DOHH2 (cell line): ENCODE data around the gene MUSTN1.

Experiments used
- H3F3A ChIP-seq: fragments of 200-600 bp; sonication (generic), shearing (Covaris generic); 2 replicates; pipeline ENCODE4 v1.6.0; 2016; ENCODE audit warnings: antibody characterized with exemption, mild to moderate bottlenecking; ENCODE audit not compliant: control insufficient read depth, insufficient read depth
- H3K27ac ChIP-seq: fragments of 200-600 bp; sonication (generic); 2 replicates; pipeline ENCODE4 v1.5.1; 2014; ENCODE audit warnings: low read depth, mild to moderate bottlenecking, low read length, moderate library complexity
- H3K27me3 ChIP-seq: fragments of 200-600 bp; sonication (generic); 2 replicates; pipeline ENCODE4 v1.6.1; 2014; ENCODE audit warnings: mild to moderate bottlenecking, low read length, mixed read lengths; ENCODE audit not compliant: control insufficient read depth
- H3K36me3 ChIP-seq: fragments of 200-600 bp; sonication (generic); 2 replicates; pipeline ENCODE4 v1.6.1; 2014; ENCODE audit warnings: mild to moderate bottlenecking, low read length, moderate library complexity, mixed read lengths; ENCODE audit not compliant: control insufficient read depth
- H3K4me1 ChIP-seq: fragments of 200-600 bp; sonication (generic); 2 replicates; pipeline ENCODE4 v1.6.1; 2014; ENCODE audit warnings: mild to moderate bottlenecking, low read length, mixed read lengths; ENCODE audit not compliant: control insufficient read depth
- H3K4me2 ChIP-seq: fragments of 200-600 bp; sonication (generic); 2 replicates; pipeline ENCODE4 v1.6.0; 2014; ENCODE audit warnings: mild to moderate bottlenecking, low read length, moderate library complexity
- H3K4me3 ChIP-seq: fragments of 200-600 bp; sonication (generic); 2 replicates; pipeline ENCODE4 v1.5.1; 2014; ENCODE audit warnings: mild to moderate bottlenecking, low read length, mixed read lengths
- H3K79me2 ChIP-seq: fragments of 200-600 bp; sonication (generic); 2 replicates; pipeline ENCODE4 v1.6.1; 2014; ENCODE audit warnings: mild to moderate bottlenecking, low read length, mixed read lengths; ENCODE audit not compliant: control insufficient read depth
- H3K9me2 ChIP-seq: fragments of 200-600 bp; sonication (generic); replicated peaks from 2 replicates; pipeline ENCODE4 v1.6.1; 2014; ENCODE audit warnings: mild to moderate bottlenecking, low read length, mixed read lengths; ENCODE audit not compliant: control insufficient read depth
- H3K9me3 ChIP-seq: fragments of 200-600 bp; sonication (generic); 2 replicates; pipeline ENCODE4 v1.6.1; 2014; ENCODE audit warnings: antibody characterized with exemption, low read length, mixed read lengths; ENCODE audit not compliant: control insufficient read depth, insufficient read depth
- H4K20me1 ChIP-seq: fragments of 200-600 bp; sonication (generic); 2 replicates; pipeline ENCODE4 v1.6.0; 2014; ENCODE audit warnings: low read depth, mild to moderate bottlenecking, antibody characterized with exemption, low read length, moderate library complexity; ENCODE audit not compliant: control insufficient read depth, insufficient read depth
- CTCF ChIP-seq: fragments of 200-600 bp; sonication (generic); IDR thresholded peaks from one replicate; pipeline ENCODE4 v1.5.1; 2014; ENCODE audit warnings: antibody characterized with exemption, mild to moderate bottlenecking, low read depth, low read length; ENCODE audit not compliant: poor library complexity, severe bottlenecking
- EZH2phosphoT487 ChIP-seq: fragments of 200-600 bp; sonication (generic); IDR thresholded peaks from 2 replicates; pipeline ENCODE4 v1.6.1; 2017; ENCODE audit warnings: borderline replicate concordance, mild to moderate bottlenecking, antibody characterized with exemption, low read length, moderate library complexity, mixed read lengths

MUSTN1 gene

GRCh38 chr3:52880474-52880873, 45.7 kb upstream of the MUSTN1 start:
- H3K27me3 ChIP-seq = no peaks in the 10 kb centered on the region
- H3K4me2 ChIP-seq = no peak overlapping the region
- no peaks in the 10 kb centered on the region for H3K9me3 ChIP-seq
- TF ChIP-seq EZH2phosphoT487 (no peak), CTCF (no peak)
- H3K9me2 ChIP-seq = no peaks in the 10 kb centered on the region
- H3F3A ChIP-seq = no peaks in the 10 kb centered on the region
- no peaks in the 10 kb centered on the region for H4K20me1 ChIP-seq
- peaks cover 10% of the 10 kb centered on the region for H3K36me3 ChIP-seq
- no peak overlapping the region for H3K4me3 ChIP-seq
- no peaks in the 10 kb centered on the region for H3K4me1 ChIP-seq
- no peak overlapping the region for H3K27ac ChIP-seq
- H3K79me2 ChIP-seq = peaks cover 2% of the 10 kb centered on the region; the same call in 1 of the 2 replicates

- Histone ChIP-seq H3K9me3 (no peaks in the 10 kb centered on the region), H3K27ac (no peak overlapping the region), H3K4me2 (no peak overlapping the region), H3K9me2 (no peaks in the 10 kb centered on the region), H3K4me3 (no peak overlapping the region), H4K20me1 (no peaks in the 10 kb centered on the region), H3F3A (no peaks in the 10 kb centered on the region), H3K4me1 (no peaks in the 10 kb centered on the region), H3K27me3 (no peaks in the 10 kb centered on the region), H3K79me2 (peaks cover 2% of the 10 kb centered on the region; the same call in 1 of the 2 replicates), H3K36me3 (peaks cover 5% of the 10 kb centered on the region)
- TF ChIP-seq EZH2phosphoT487 (no peak), CTCF (no peak)
These were observed 45.2 kb upstream of the MUSTN1 start for GRCh38 chr3:52880047-52880446.

GRCh38 chr3:52879581-52879980, 44.8 kb upstream of the MUSTN1 start:
- H3K4me3 ChIP-seq = no peak overlapping the region
- H3K4me1 ChIP-seq = no peaks in the 10 kb centered on the region
- H3K9me3 ChIP-seq = no peaks in the 10 kb centered on the region
- H3K27ac ChIP-seq = no peak overlapping the region
- H3F3A ChIP-seq = no peaks in the 10 kb centered on the region
- no peak overlapping the region for H3K4me2 ChIP-seq
- H3K9me2 ChIP-seq = no peaks in the 10 kb centered on the region
- H3K27me3 ChIP-seq = no peaks in the 10 kb centered on the region
- peaks cover under 1% of the 10 kb centered on the region; the same call in 1 of the 2 replicates for H3K36me3 ChIP-seq
- TF ChIP-seq EZH2phosphoT487 (no peak), CTCF (no peak)
- no peaks in the 10 kb centered on the region for H4K20me1 ChIP-seq
- H3K79me2 ChIP-seq = peaks cover 2% of the 10 kb centered on the region; the same call in 1 of the 2 replicates

GRCh38 chr3:52879090-52879489, 44.3 kb upstream of the MUSTN1 start:
- Histone ChIP-seq H3K9me2 (no peaks in the 10 kb centered on the region), H4K20me1 (no peaks in the 10 kb centered on the region), H3K27me3 (no peaks in the 10 kb centered on the region), H3K4me3 (no peak overlapping the region), H3K27ac (no peak overlapping the region), H3K79me2 (peaks cover 2% of the 10 kb centered on the region; the same call in 1 of the 2 replicates), H3K9me3 (no peaks in the 10 kb centered on the region), H3K4me1 (no peaks in the 10 kb centered on the region), H3K36me3 (no peaks in the 10 kb centered on the region), H3K4me2 (no peak overlapping the region), H3F3A (no peaks in the 10 kb centered on the region)
- TF ChIP-seq EZH2phosphoT487 (no peak), CTCF (no peak)
